Liver (tissue), 9 donors: ENCODE measurements around the gene IL1RAPL2. TPM values are rescaled to one million over a fixed set of nuclear protein-coding genes. Genes with fewer than 3 reads are reported as not detected.

Experiments
- DNase-seq: peaks from one replicate; pipeline ENCODE4 v3.0.0-alpha.2; 2017; ENCODE audit warnings: low spot score
- H3K27ac ChIP-seq, 2 donors: one replicate each; pipeline ENCODE4 v1.7.0; 2013; ENCODE audit warnings: inconsistent platforms in 2 of 2, low read length in 2 of 2, control low read depth in 1 of 2, low read depth in 1 of 2, mild to moderate bottlenecking in 1 of 2
- H3K27me3 ChIP-seq, 4 donors: one replicate each; pipeline versions ENCODE4 v1.6.1 to v1.7.0; 2013; ENCODE audit warnings: low read length in 3 of 4, inconsistent platforms in 1 of 4, mild to moderate bottlenecking in 1 of 4, moderate library complexity in 1 of 4; ENCODE audit not compliant: control insufficient read depth in 4 of 4, insufficient read depth in 4 of 4
- H3K36me3 ChIP-seq, 4 donors: one replicate each; pipeline versions ENCODE4 v1.6.1 to v1.7.0; 2013; ENCODE audit warnings: low read length in 3 of 4, mild to moderate bottlenecking in 3 of 4, low read depth in 1 of 4, moderate library complexity in 1 of 4; ENCODE audit not compliant: control insufficient read depth in 4 of 4, insufficient read depth in 3 of 4
- H3K4me1 ChIP-seq, 4 donors: one replicate each; pipeline versions ENCODE4 v1.6.1 to v1.7.0; 2013; ENCODE audit warnings: low read length in 3 of 4, mild to moderate bottlenecking in 3 of 4, moderate library complexity in 1 of 4; ENCODE audit not compliant: control insufficient read depth in 4 of 4, insufficient read depth in 4 of 4
- H3K4me3 ChIP-seq, 3 donors: one replicate each; pipeline versions ENCODE4 v1.6.1 to v1.7.0; 2013; ENCODE audit warnings: low read length in 3 of 3, control low read depth in 1 of 3, low read depth in 1 of 3, mild to moderate bottlenecking in 1 of 3
- H3K9ac ChIP-seq, 2 donors: one replicate each; pipeline ENCODE4 v1.7.0; 2013; ENCODE audit warnings: low read length in 2 of 2, mild to moderate bottlenecking in 2 of 2, moderate library complexity in 2 of 2, control low read depth in 1 of 2, low read depth in 1 of 2
- H3K9me3 ChIP-seq, 4 donors: one replicate each; pipeline versions ENCODE4 v1.6.1 to v1.7.0; 2013; ENCODE audit warnings: low read length in 3 of 4; ENCODE audit not compliant: control insufficient read depth in 4 of 4
- FOXA1 ChIP-seq: IDR thresholded peaks from 2 replicates; pipeline ENCODE4 v1.6.1; 2016; ENCODE audit warnings: antibody characterized with exemption
- FOXA2 ChIP-seq: IDR thresholded peaks from 2 replicates; pipeline ENCODE4 v1.6.1; 2016; ENCODE audit warnings: antibody characterized with exemption
- GABPA ChIP-seq, 2 donors: IDR thresholded peaks in 1 of 2; conservative IDR thresholded peaks in 1 of 2; 2 replicates each; pipeline ENCODE4 v1.6.1; 2016; ENCODE audit warnings: antibody characterized with exemption in 2 of 2, mild to moderate bottlenecking in 1 of 2, moderate library complexity in 1 of 2
- HNF4A ChIP-seq, 2 donors: conservative IDR thresholded peaks; 2 replicates each; pipeline ENCODE4 v1.6.1; 2016; ENCODE audit warnings: antibody characterized with exemption in 2 of 2, mild to moderate bottlenecking in 2 of 2
- HNF4G ChIP-seq: IDR thresholded peaks from 2 replicates; pipeline ENCODE4 v1.6.1; 2016; ENCODE audit warnings: antibody characterized with exemption
- NR2F2 ChIP-seq: IDR thresholded peaks from 2 replicates; pipeline ENCODE4 v1.6.1; 2016; ENCODE audit warnings: antibody characterized with exemption
- RAD21 ChIP-seq, 2 donors: IDR thresholded peaks; 2 replicates each; pipeline ENCODE4 v1.6.1; 2016; ENCODE audit warnings: antibody characterized with exemption in 2 of 2, mild to moderate bottlenecking in 2 of 2
- RXRA ChIP-seq, 2 donors: IDR thresholded peaks; 2 replicates each; pipeline ENCODE4 v1.6.1; 2017 to 2018; ENCODE audit warnings: antibody characterized with exemption in 2 of 2, mild to moderate bottlenecking in 1 of 2
- SP1 ChIP-seq: IDR thresholded peaks from 2 replicates; pipeline ENCODE4 v1.6.1; 2018; ENCODE audit warnings: antibody characterized with exemption, mild to moderate bottlenecking
- TAF1 ChIP-seq: conservative IDR thresholded peaks from 2 replicates; pipeline ENCODE4 v1.6.1; 2016; ENCODE audit warnings: antibody characterized with exemption, mild to moderate bottlenecking
- YY1 ChIP-seq: IDR thresholded peaks from 2 replicates; pipeline ENCODE4 v1.6.1; 2016; ENCODE audit warnings: antibody characterized with exemption, mild to moderate bottlenecking
- WGBS: extraction: QIAGEN DNeasy Blood & Tissue Kit; methylation state at CpG from one replicate; pipeline ENCODE4 v1.1.7; 2013; 5-methylcytosine and 5-hydroxymethylcytosine counted together
- polyA plus RNA-seq, 2 donors: library from polyadenylated mRNA; stranded (reverse) in 1 of 2; unstranded in 1 of 2; fragments of 200-250 nt in 1 of 2; fragments of >200 nt in 1 of 2; fragmentation: Nextera tagmentation in 1 of 2; extraction: Ambion mirVana in 1 of 2; gene quantifications; one replicate each; pipeline versions ENCODE4 v1.2.1 to v1.2.3, GENCODE V29; 2013 to 2015
- total RNA-seq, 2 donors: library from RNA; depleted of rRNA; stranded (reverse); fragments of >200 nt; gene quantifications; one replicate each; pipeline ENCODE4 v1.2.3, GENCODE V29; 2014
- TF ChIP-seq, protein P1 (sequence below): IDR thresholded peaks from 2 replicates; pipeline ENCODE4 v1.6.1; 2016; ENCODE audit warnings: antibody characterized with exemption, mild to moderate bottlenecking
- TF ChIP-seq, protein P2 (sequence below): IDR thresholded peaks from 2 replicates; pipeline ENCODE4 v1.6.1; 2016; ENCODE audit warnings: antibody characterized with exemption
- TF ChIP-seq, protein P3 (sequence below): IDR thresholded peaks from 2 replicates; pipeline ENCODE4 v1.6.1; 2016; ENCODE audit warnings: antibody characterized with exemption
- TF ChIP-seq, protein P4 (sequence below): IDR thresholded peaks from 2 replicates; pipeline ENCODE4 v1.6.1; 2016; ENCODE audit warnings: antibody characterized with exemption
- donor health status: healthy.
- donor health status: healthy.
- donor health status: healthy.
- donor health status: healthy.
- donor health status: healthy.

The IL1RAPL2 gene
- total and polyA plus RNA-seq, 4 donors: 0.20 to 1.6 (median 0.91) TPM

DNA sequence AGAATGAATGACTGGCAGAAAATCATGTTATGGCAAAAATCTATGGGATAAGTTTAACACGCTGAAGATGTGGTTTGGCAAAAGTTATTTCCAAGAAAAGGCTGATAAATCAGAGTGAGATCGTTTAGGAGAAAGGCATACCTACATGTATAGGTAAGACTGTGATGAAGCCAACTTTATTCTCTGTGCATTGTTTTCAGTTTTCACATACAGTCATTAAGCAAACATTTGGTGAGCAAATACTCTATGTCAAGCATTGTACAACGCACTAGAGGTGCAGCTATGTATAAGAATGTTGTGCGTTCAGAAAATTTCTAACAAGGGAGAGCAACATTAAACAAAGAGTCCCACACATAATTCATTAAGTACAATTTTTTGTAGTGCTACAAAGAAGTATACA is 532.8 kb downstream of the IL1RAPL2 start:
- TF ChIP-seq FOXA1 (no peak), RAD21 (IDR thresholded peaks at IDR 0.05) (no peak), SP1 (no peak), GABPA (IDR thresholded peaks at IDR 0.05 in 1 of 2, conservative IDR thresholded peaks at IDR 0.05 in 1 of 2) (no peak), TAF1 (no peak)
- TF ChIP-seq, protein P1, sequence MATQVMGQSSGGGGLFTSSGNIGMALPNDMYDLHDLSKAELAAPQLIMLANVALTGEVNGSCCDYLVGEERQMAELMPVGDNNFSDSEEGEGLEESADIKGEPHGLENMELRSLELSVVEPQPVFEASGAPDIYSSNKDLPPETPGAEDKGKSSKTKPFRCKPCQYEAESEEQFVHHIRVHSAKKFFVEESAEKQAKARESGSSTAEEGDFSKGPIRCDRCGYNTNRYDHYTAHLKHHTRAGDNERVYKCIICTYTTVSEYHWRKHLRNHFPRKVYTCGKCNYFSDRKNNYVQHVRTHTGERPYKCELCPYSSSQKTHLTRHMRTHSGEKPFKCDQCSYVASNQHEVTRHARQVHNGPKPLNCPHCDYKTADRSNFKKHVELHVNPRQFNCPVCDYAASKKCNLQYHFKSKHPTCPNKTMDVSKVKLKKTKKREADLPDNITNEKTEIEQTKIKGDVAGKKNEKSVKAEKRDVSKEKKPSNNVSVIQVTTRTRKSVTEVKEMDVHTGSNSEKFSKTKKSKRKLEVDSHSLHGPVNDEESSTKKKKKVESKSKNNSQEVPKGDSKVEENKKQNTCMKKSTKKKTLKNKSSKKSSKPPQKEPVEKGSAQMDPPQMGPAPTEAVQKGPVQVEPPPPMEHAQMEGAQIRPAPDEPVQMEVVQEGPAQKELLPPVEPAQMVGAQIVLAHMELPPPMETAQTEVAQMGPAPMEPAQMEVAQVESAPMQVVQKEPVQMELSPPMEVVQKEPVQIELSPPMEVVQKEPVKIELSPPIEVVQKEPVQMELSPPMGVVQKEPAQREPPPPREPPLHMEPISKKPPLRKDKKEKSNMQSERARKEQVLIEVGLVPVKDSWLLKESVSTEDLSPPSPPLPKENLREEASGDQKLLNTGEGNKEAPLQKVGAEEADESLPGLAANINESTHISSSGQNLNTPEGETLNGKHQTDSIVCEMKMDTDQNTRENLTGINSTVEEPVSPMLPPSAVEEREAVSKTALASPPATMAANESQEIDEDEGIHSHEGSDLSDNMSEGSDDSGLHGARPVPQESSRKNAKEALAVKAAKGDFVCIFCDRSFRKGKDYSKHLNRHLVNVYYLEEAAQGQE: no peak
- TF ChIP-seq, protein P2, sequence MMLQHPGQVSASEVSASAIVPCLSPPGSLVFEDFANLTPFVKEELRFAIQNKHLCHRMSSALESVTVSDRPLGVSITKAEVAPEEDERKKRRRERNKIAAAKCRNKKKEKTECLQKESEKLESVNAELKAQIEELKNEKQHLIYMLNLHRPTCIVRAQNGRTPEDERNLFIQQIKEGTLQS: no peak
- TF ChIP-seq, protein P3, sequence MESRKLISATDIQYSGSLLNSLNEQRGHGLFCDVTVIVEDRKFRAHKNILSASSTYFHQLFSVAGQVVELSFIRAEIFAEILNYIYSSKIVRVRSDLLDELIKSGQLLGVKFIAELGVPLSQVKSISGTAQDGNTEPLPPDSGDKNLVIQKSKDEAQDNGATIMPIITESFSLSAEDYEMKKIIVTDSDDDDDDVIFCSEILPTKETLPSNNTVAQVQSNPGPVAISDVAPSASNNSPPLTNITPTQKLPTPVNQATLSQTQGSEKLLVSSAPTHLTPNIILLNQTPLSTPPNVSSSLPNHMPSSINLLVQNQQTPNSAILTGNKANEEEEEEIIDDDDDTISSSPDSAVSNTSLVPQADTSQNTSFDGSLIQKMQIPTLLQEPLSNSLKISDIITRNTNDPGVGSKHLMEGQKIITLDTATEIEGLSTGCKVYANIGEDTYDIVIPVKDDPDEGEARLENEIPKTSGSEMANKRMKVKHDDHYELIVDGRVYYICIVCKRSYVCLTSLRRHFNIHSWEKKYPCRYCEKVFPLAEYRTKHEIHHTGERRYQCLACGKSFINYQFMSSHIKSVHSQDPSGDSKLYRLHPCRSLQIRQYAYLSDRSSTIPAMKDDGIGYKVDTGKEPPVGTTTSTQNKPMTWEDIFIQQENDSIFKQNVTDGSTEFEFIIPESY: no peak
- WGBS: 83% methylated on average over 4 of the region's 4 CpGs
- DNase-seq: no peak
- H3K4me3 ChIP-seq: no peak overlapping the region
- peaks cover 0 to 4% (median 0%) of the 10 kb centered on the region in 4 donors for H3K27me3 ChIP-seq
- no peak overlapping the region for H3K9ac ChIP-seq
- no peaks in the 10 kb centered on the region for H3K9me3 ChIP-seq
- H3K4me1 ChIP-seq: no peaks in the 10 kb centered on the region
- H3K36me3 ChIP-seq: no peaks in the 10 kb centered on the region
- no peak overlapping the region for H3K27ac ChIP-seq

DNA sequence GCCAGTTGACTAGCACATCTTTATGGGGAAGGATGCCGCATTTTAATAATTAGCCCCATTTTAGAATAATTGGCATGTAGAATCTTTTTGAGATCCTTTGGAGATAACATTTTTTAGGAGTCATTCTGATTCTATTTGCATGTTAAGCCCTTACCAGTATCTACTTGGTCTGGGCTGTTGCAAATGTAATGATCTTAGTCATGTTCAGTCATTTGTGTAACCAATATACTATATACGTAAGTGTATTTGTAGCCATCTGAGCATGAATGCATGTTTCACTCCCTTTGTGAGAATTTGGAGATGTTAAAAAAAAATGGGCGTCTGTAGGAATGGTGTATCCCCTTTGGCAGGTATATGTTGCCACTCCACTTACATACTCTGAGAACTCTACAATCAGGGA is 535.4 kb downstream of the IL1RAPL2 start:
- 89% methylated on average over 3 of the region's 3 CpGs for WGBS

DNA sequence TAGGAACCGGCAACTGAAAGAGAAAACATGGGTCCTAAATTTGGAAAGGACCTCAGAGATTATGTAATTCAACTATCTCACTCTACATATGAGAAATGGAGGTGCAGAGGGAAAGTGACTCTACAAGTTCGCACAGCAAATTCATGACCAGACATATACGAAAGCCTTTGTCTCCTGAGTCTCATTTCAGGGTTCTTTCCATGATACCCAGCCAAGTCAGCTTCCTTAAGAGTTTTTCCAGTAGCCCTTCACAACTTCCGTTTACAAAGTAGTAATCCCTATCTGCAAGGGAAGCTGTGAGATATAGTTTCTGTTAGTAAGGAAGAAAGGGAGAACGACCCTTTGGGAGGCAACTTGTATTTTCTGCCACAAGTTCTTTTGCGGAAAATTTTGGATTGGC is 543.9 kb downstream of the IL1RAPL2 start:
- H3K27me3 ChIP-seq: no peaks in the 10 kb centered on the region
- H3K27ac ChIP-seq: no peak overlapping the region
- no peaks in the 10 kb centered on the region for H3K9me3 ChIP-seq
- no peak overlapping the region for H3K9ac ChIP-seq
- H3K4me3 ChIP-seq: no peak overlapping the region
- no peaks in the 10 kb centered on the region for H3K36me3 ChIP-seq
- H3K4me1 ChIP-seq: no peaks in the 10 kb centered on the region
- DNase-seq: no peak
- 84% methylated on average over 6 of the region's 6 CpGs for WGBS
- TF ChIP-seq YY1 (no peak), RAD21 (IDR thresholded peaks at IDR 0.05) (no peak), GABPA (IDR thresholded peaks at IDR 0.05 in 1 of 2, conservative IDR thresholded peaks at IDR 0.05 in 1 of 2) (no peak), HNF4A (conservative IDR thresholded peaks at IDR 0.05) (no peak), NR2F2 (no peak), FOXA1 (no peak), RXRA (IDR thresholded peaks at IDR 0.05) (no peak), HNF4G (no peak), FOXA2 (no peak), SP1 (no peak), TAF1 (no peak)
- TF ChIP-seq, protein P3: no peak
- TF ChIP-seq, protein P2: no peak
- TF ChIP-seq, protein P1: no peak
- TF ChIP-seq, protein P4, sequence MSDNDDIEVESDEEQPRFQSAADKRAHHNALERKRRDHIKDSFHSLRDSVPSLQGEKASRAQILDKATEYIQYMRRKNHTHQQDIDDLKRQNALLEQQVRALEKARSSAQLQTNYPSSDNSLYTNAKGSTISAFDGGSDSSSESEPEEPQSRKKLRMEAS: no peak

More for the DNA sequence above, 535.4 kb downstream of the IL1RAPL2 start:
- H3K36me3 ChIP-seq: no peaks in the 10 kb centered on the region
- H3K9ac ChIP-seq: no peak overlapping the region
- peaks cover 0 to 2% (median 0%) of the 10 kb centered on the region in 4 donors for H3K27me3 ChIP-seq
- no peaks in the 10 kb centered on the region for H3K4me1 ChIP-seq
- H3K4me3 ChIP-seq: no peak overlapping the region
- no peak overlapping the region for H3K27ac ChIP-seq
- TF ChIP-seq RAD21 (IDR thresholded peaks at IDR 0.05): no peak
- no peaks in the 10 kb centered on the region for H3K9me3 ChIP-seq
- no peak for DNase-seq
